Cardiac fibroblast (primary cell): ENCODE measurements around the gene XPO6.

ENCODE experiments used
- DNase-seq, 2 donors: peaks; one replicate each; pipeline versions ENCODE4 v3.0.0 to v3.0.0-alpha.2; 2010; ENCODE audit warnings: low read depth in 2 of 2
- H3K4me3 ChIP-seq, 2 donors: replicated peaks in 1 of 2; 1 replicate in 1 of 2; 2 replicates in 1 of 2; pipeline ENCODE4 v1.5.1; 2011; ENCODE audit warnings: low read depth in 2 of 2, low read length in 2 of 2, mild to moderate bottlenecking in 2 of 2, moderate library complexity in 1 of 2
- TF ChIP-seq, protein P1 (sequence below): IDR thresholded peaks from one replicate; pipeline ENCODE4 v1.5.1; 2011; ENCODE audit warnings: low read depth, mild to moderate bottlenecking, low read length, inconsistent platforms

XPO6 gene

GRCh38 chr16:28184625-28185024, 27.1 kb downstream of the XPO6 start:
- no peak overlapping the region for H3K4me3 ChIP-seq
- DNase-seq = no peak
- TF ChIP-seq, protein P1, sequence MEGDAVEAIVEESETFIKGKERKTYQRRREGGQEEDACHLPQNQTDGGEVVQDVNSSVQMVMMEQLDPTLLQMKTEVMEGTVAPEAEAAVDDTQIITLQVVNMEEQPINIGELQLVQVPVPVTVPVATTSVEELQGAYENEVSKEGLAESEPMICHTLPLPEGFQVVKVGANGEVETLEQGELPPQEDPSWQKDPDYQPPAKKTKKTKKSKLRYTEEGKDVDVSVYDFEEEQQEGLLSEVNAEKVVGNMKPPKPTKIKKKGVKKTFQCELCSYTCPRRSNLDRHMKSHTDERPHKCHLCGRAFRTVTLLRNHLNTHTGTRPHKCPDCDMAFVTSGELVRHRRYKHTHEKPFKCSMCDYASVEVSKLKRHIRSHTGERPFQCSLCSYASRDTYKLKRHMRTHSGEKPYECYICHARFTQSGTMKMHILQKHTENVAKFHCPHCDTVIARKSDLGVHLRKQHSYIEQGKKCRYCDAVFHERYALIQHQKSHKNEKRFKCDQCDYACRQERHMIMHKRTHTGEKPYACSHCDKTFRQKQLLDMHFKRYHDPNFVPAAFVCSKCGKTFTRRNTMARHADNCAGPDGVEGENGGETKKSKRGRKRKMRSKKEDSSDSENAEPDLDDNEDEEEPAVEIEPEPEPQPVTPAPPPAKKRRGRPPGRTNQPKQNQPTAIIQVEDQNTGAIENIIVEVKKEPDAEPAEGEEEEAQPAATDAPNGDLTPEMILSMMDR = no peak

- DNase-seq = no peak
- TF ChIP-seq, protein P1 = no peak
- no peak overlapping the region for H3K4me3 ChIP-seq
These were observed 27.8 kb downstream of the XPO6 start for GRCh38 chr16:28183930-28184329.

DNA sequence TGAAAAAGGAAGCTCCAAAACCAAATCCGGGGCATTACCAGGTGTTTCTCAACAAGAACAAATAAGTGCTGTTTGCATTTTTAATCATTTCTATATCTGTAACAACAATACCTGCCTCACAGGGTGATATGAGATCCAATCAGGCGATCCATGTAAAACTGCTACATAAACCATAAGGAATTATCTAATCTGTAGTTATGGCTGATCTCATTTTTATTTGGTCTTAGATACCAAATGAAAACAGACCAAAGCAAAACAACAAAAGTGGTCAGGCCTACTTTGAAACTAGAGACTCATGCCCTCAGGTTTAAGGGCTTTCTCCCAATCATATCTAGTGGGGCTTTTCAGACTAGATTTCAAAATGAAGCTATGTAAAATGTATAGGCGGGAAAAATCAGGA, 28.3 kb downstream of the XPO6 start:
- no peak for DNase-seq
- TF ChIP-seq, protein P1 = no peak
- no peak overlapping the region for H3K4me3 ChIP-seq

- no peak for DNase-seq
- TF ChIP-seq, protein P1 = no peak
- no peak overlapping the region for H3K4me3 ChIP-seq
These were observed 29.0 kb downstream of the XPO6 start for GRCh38 chr16:28182801-28183200.

DNA sequence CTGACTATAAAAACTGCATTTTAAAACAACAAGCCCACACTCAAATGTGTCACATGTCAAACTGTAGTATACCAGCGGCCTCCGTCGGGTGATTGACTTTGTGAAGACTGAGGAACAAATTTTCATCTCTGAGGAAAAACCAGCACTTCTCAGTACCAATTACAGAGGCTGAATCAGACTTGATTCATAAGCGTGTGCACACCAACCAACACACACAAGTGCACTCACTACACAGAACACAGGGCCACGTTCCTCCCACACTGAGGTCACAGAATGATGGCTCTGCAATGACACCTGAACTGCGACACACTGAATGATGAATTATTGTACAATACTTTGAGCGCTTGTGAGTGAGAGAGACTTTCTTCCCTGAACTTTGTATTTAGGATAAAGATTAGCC, 29.6 kb downstream of the XPO6 start:
- DNase-seq = peak in 1 of 2 donors; percentile 29
- TF ChIP-seq, protein P1 = no peak

GRCh38 chr16:28181515-28181914, 30.2 kb downstream of the XPO6 start:
- peak; percentile 91 to 92 for DNase-seq
- TF ChIP-seq, protein P1 = no peak
- H3K4me3 ChIP-seq = no peak overlapping the region

More for the DNA sequence above, 29.6 kb downstream of the XPO6 start:
- no peak overlapping the region for H3K4me3 ChIP-seq
